ENCODE results near the gene CIRBP. TPM values are rescaled to one million over a fixed set of nuclear protein-coding genes. Genes with fewer than 3 reads are reported as not detected.

CIRBP gene
- total RNA-seq, 4 donors from 2014 or later: 274 to 578 (median 418) TPM

DNA sequence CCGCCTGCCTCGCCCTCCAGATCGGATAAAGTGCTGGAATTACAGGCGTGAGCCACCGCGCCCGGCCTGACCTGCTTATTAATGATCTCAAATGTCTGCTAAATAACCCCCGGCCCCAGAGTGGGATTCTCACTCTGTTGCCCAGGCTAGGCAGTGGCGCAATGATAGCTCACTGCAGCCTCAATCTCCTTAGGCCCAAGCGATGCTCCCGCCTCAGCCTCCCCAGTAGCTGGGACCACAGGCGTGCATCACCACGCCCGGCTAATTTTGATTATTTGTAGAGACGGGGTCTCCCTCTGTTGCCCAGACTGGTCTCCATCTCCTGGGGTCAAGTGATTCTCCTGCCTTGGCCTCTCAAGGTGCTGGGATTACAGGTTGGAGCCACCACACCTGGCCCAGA lies 28.2 kb upstream of the CIRBP start:
- ATAC-seq: no peak

GRCh38 chr19:1241417-1242095 lies 27.6 kb upstream of the CIRBP start, which contains the start of gene ATP5F1D:
Gene ATP5F1D (plus strand): TSS chr19:1241751. CDS start chr19:1241851, 100 bp downstream.
- intact Hi-C loops (cut with DNase I; ENCODE audit: low total_unique reads) (loop anchor here (1.0 to 10.0 kb wide), 6 partner anchors 20 to 923 kb away; partner anchors contain the start of genes DOT1L, POLR2E and SBNO2), in situ Hi-C loops (cut with MboI; ENCODE audit: low sequenced_read_pairs in 4 of 4) (no loop called here)
- peaks cover 52 to 67% of the 10 kb centered on the region in 2 donors for H3K4me1 ChIP-seq
- peak; percentile 37 to 48 for ATAC-seq
- no peaks in the 10 kb centered on the region for H3K36me3 ChIP-seq
- no peaks in the 10 kb centered on the region for H3K9me3 ChIP-seq
- peak within 1 kb of the TSS; percentile 93 to 100 (median 97) for H3K27ac ChIP-seq
- H3K4me3 ChIP-seq: peak within 1 kb of the TSS; percentile 75 to 97 (median 81)
- peak; percentile 93 to 94 for DNase-seq
- peak; percentile 97 to 98 for TF ChIP-seq POLR2A (IDR thresholded peaks at IDR 0.05)
- TF ChIP-seq, protein P1, sequence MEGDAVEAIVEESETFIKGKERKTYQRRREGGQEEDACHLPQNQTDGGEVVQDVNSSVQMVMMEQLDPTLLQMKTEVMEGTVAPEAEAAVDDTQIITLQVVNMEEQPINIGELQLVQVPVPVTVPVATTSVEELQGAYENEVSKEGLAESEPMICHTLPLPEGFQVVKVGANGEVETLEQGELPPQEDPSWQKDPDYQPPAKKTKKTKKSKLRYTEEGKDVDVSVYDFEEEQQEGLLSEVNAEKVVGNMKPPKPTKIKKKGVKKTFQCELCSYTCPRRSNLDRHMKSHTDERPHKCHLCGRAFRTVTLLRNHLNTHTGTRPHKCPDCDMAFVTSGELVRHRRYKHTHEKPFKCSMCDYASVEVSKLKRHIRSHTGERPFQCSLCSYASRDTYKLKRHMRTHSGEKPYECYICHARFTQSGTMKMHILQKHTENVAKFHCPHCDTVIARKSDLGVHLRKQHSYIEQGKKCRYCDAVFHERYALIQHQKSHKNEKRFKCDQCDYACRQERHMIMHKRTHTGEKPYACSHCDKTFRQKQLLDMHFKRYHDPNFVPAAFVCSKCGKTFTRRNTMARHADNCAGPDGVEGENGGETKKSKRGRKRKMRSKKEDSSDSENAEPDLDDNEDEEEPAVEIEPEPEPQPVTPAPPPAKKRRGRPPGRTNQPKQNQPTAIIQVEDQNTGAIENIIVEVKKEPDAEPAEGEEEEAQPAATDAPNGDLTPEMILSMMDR (IDR thresholded peaks at IDR 0.05 in 4 of 5, conservative IDR thresholded peaks at IDR 0.05 in 1 of 5): no peak
- H3K27me3 ChIP-seq: peaks cover 0 to 5% (median 0%) of the 10 kb centered on the region in 3 donors

More for the DNA sequence above, 28.2 kb upstream of the CIRBP start:
- Histone ChIP-seq H3K4me3 (peak overlapping the region; percentile 54 to 97 (median 78)), H3K27ac (peak overlapping the region; percentile 93 to 100 (median 97)), H3K4me1 (peaks cover 46 to 62% of the 10 kb centered on the region in 2 donors), H3K9me3 (no peaks in the 10 kb centered on the region), H3K36me3 (no peaks in the 10 kb centered on the region), H3K27me3 (peaks cover 4 to 6% (median 5%) of the 10 kb centered on the region in 3 donors)
- DNase-seq: no peak
- in situ Hi-C loops (cut with MboI; ENCODE audit: low sequenced_read_pairs in 4 of 4): no loop called here
- intact Hi-C loops (cut with DNase I; ENCODE audit: low total_unique reads): loop anchor here (1.0 to 10.0 kb wide), 7 partner anchors 20 to 924 kb away; partner anchors contain the start of genes DOT1L, POLR2E and SBNO2
- TF ChIP-seq, protein P1 (IDR thresholded peaks at IDR 0.05 in 4 of 5, conservative IDR thresholded peaks at IDR 0.05 in 1 of 5): no peak
- no peak for TF ChIP-seq POLR2A (IDR thresholded peaks at IDR 0.05)

- peak overlapping the region; percentile 75 to 97 (median 81) for H3K4me3 ChIP-seq
- peaks cover 62 to 66% of the 10 kb centered on the region in 2 donors for H3K4me1 ChIP-seq
- DNase-seq (peak; percentile 90 to 96), ATAC-seq (peak; percentile 21)
- peak overlapping the region; percentile 93 to 100 (median 97) for H3K27ac ChIP-seq
- in situ Hi-C loops (cut with MboI; ENCODE audit: low sequenced_read_pairs in 4 of 4): no loop called here
- H3K36me3 ChIP-seq: no peaks in the 10 kb centered on the region
- no peaks in the 10 kb centered on the region for H3K27me3 ChIP-seq
- no peaks in the 10 kb centered on the region for H3K9me3 ChIP-seq
- TF ChIP-seq, protein P1 (IDR thresholded peaks at IDR 0.05 in 4 of 5, conservative IDR thresholded peaks at IDR 0.05 in 1 of 5): peak; percentile 98 to 100 (median 99)
- no peak for TF ChIP-seq POLR2A (IDR thresholded peaks at IDR 0.05)
- intact Hi-C loops (cut with DNase I; ENCODE audit: low total_unique reads): loop anchor here (1.0 to 10.0 kb wide), 4 partner anchors 23 to 921 kb away; partner anchors contain the start of genes DOT1L and SBNO2
Measured at GRCh38 chr19:1243768-1244692, 25.1 kb upstream of the CIRBP start.

DNA sequence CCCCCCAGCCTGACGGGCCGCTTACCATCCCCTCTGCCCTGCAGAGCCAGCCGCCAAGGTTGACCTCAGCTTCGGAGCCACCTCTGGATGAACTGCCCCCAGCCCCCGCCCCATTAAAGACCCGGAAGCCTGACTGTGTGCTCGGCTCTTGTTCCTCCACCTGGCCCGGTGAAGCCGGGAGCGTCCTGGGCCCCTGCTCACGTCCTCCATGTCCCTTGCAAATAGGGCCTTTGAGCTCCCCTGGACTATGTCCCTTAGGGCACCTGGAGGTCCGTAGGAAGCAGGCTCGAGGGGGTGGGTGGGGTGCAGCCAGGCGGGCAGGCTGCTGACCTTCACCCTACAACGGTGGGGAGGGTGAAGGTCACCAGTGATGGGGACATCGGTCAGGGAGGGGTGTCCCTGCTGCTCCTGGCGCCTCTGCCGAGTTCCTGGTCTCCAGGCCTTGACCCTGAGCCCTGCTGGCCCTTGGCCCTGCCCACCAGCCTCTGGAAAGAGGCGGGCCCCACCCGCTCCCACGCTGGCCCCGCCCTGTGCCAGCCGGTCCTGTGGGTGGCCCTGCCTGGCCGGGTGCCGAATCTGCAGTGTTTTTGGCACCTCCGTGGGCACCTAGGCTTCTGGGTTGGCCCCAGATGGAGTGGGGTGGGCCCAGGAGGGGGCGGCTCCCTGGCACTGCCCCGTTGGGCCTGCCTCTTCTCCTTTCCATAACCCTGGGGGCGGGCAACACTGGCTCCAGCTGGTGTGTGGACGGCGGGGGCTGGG lies 24.3 kb upstream of the CIRBP start:
- H3K9me3 ChIP-seq: no peaks in the 10 kb centered on the region
- TF ChIP-seq POLR2A (IDR thresholded peaks at IDR 0.05): peak; percentile 19 to 38
- TF ChIP-seq, protein P1 (IDR thresholded peaks at IDR 0.05 in 4 of 5, conservative IDR thresholded peaks at IDR 0.05 in 1 of 5): peak in 1 of 5 experiments; percentile 4
- H3K4me3 ChIP-seq: peak overlapping the region; percentile 53 to 97 (median 78)
- H3K27me3 ChIP-seq: no peaks in the 10 kb centered on the region
- peak overlapping the region; percentile 93 to 100 (median 97) for H3K27ac ChIP-seq
- in situ Hi-C loops (cut with MboI; ENCODE audit: low sequenced_read_pairs in 4 of 4) (no loop called here), intact Hi-C loops (cut with DNase I; ENCODE audit: low total_unique reads) (loop anchor here (1.0 to 10.0 kb wide), 5 partner anchors 22 to 920 kb away; partner anchors contain the start of genes DOT1L and SBNO2)
- H3K36me3 ChIP-seq: no peaks in the 10 kb centered on the region
- DNase-seq: peak; percentile 60 to 95
- peak in 1 of 2 donors; percentile 5 for ATAC-seq
- peaks cover 62 to 66% of the 10 kb centered on the region in 2 donors for H3K4me1 ChIP-seq
